ENCODE measurements around the gene ARL13A. TPM values are rescaled to one million over a fixed set of nuclear protein-coding genes. Genes with fewer than 3 reads are reported as not detected.

ARL13A gene
- total RNA-seq, 1 experiment from 2014 or later, result not detected

DNA sequence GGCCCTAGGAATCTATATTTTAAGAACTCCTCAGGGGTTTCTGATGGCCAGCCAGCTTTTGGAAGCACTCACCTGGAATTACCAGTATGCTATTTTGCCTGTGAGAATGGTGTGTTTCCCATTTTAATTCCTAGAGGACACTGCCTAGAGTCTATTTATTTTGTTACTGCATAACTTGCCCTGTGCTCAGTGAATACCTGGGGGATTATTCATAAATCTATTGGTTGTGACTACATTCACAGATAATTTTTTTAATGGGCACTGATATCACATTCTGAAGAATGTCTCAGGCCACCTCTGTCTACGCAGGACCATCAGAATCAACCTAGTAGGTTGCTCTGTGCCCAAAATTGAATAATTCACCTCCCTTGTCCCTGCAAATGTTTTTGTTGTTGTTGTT, 6.7 kb downstream of the ARL13A start:
- no TSS peak for BruUV-seq (replicated peaks)
- H3K9me3 ChIP-seq (ENCODE audit: control insufficient read depth, insufficient read depth, low read depth, low read length), result no peaks in the 10 kb centered on the region
- TF ChIP-seq POLR2AphosphoS5 (IDR thresholded peaks at IDR 0.05; ENCODE audit: low read depth, low read length), result no peak
- TF ChIP-seq, protein P1, sequence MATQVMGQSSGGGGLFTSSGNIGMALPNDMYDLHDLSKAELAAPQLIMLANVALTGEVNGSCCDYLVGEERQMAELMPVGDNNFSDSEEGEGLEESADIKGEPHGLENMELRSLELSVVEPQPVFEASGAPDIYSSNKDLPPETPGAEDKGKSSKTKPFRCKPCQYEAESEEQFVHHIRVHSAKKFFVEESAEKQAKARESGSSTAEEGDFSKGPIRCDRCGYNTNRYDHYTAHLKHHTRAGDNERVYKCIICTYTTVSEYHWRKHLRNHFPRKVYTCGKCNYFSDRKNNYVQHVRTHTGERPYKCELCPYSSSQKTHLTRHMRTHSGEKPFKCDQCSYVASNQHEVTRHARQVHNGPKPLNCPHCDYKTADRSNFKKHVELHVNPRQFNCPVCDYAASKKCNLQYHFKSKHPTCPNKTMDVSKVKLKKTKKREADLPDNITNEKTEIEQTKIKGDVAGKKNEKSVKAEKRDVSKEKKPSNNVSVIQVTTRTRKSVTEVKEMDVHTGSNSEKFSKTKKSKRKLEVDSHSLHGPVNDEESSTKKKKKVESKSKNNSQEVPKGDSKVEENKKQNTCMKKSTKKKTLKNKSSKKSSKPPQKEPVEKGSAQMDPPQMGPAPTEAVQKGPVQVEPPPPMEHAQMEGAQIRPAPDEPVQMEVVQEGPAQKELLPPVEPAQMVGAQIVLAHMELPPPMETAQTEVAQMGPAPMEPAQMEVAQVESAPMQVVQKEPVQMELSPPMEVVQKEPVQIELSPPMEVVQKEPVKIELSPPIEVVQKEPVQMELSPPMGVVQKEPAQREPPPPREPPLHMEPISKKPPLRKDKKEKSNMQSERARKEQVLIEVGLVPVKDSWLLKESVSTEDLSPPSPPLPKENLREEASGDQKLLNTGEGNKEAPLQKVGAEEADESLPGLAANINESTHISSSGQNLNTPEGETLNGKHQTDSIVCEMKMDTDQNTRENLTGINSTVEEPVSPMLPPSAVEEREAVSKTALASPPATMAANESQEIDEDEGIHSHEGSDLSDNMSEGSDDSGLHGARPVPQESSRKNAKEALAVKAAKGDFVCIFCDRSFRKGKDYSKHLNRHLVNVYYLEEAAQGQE (IDR thresholded peaks at IDR 0.05; ENCODE audit: insufficient read depth in 1 of 2, low read depth in 2 of 2, low read length in 1 of 2), result no peak
- TF ChIP-seq CTCF (IDR thresholded peaks at IDR 0.05), result no peak
- no peak for TF ChIP-seq TCF7L2 (IDR thresholded peaks at IDR 0.05; ENCODE audit: low read depth, low read length)
- no peak for TF ChIP-seq SIN3A (IDR thresholded peaks at IDR 0.05; ENCODE audit: borderline replicate concordance, insufficient read depth, low read depth, low read length)
- in situ Hi-C loops (cut with HindIII; ENCODE audit: low pct_unique_long_range_greater_than_20kb, low sequenced_read_pairs) (no loop called here), intact Hi-C loops (cut with micrococcal nuclease; ENCODE audit: unreplicated experiment) (no loop called here)
- no peak for ATAC-seq
- H3K4me1 ChIP-seq (ENCODE audit: control insufficient read depth, insufficient read depth, low read length), result no peaks in the 10 kb centered on the region
- CTCF ChIA-PET, result no interaction called here
- POLR2A ChIA-PET, result no interaction called here
- H3K36me3 ChIP-seq (ENCODE audit: control insufficient read depth, insufficient read depth, low read length), result no peaks in the 10 kb centered on the region
- no peaks in the 10 kb centered on the region for H3K27me3 ChIP-seq (ENCODE audit: control insufficient read depth, insufficient read depth, low read length)
- H3K27ac ChIP-seq (ENCODE audit: low read length), result no peak overlapping the region
- DNase-seq (ENCODE audit: low read depth, low spot score), result no peak
- no peak overlapping the region for H3K4me3 ChIP-seq (ENCODE audit: low read depth in 2 of 2, low read length in 2 of 2)

- H3K27me3 ChIP-seq (ENCODE audit: control insufficient read depth, insufficient read depth, low read length), result no peaks in the 10 kb centered on the region
- no peak for TF ChIP-seq SIN3A (IDR thresholded peaks at IDR 0.05; ENCODE audit: borderline replicate concordance, insufficient read depth, low read depth, low read length)
- TF ChIP-seq, protein P1 (IDR thresholded peaks at IDR 0.05; ENCODE audit: insufficient read depth in 1 of 2, low read depth in 2 of 2, low read length in 1 of 2), result no peak
- TF ChIP-seq TCF7L2 (IDR thresholded peaks at IDR 0.05; ENCODE audit: low read depth, low read length), result no peak
- no peak for TF ChIP-seq POLR2AphosphoS5 (IDR thresholded peaks at IDR 0.05; ENCODE audit: low read depth, low read length)
- TF ChIP-seq CTCF (IDR thresholded peaks at IDR 0.05), result no peak
- BruUV-seq (replicated peaks), result no TSS peak
- in situ Hi-C loops (cut with HindIII; ENCODE audit: low pct_unique_long_range_greater_than_20kb, low sequenced_read_pairs), result no loop called here
- CTCF ChIA-PET, result no interaction called here
- no peak overlapping the region for H3K4me3 ChIP-seq (ENCODE audit: low read depth in 2 of 2, low read length in 2 of 2)
- POLR2A ChIA-PET, result no interaction called here
- intact Hi-C loops (cut with micrococcal nuclease; ENCODE audit: unreplicated experiment), result no loop called here
- H3K4me1 ChIP-seq (ENCODE audit: control insufficient read depth, insufficient read depth, low read length), result no peaks in the 10 kb centered on the region
- no peak overlapping the region for H3K27ac ChIP-seq (ENCODE audit: low read length)
- no peaks in the 10 kb centered on the region for H3K9me3 ChIP-seq (ENCODE audit: control insufficient read depth, insufficient read depth, low read depth, low read length)
- no peaks in the 10 kb centered on the region for H3K36me3 ChIP-seq (ENCODE audit: control insufficient read depth, insufficient read depth, low read length)
- ATAC-seq (peak; percentile 20; the same call in 1 of the 2 replicates), DNase-seq (ENCODE audit: low read depth, low spot score) (no peak)
Observed at GRCh38 chrX:100979881-100980607, 10.5 kb downstream of the ARL13A start.
